Measurements from ENCODE around the gene KCTD11. TPM values are rescaled to one million over a fixed set of nuclear protein-coding genes. Genes with fewer than 3 reads are reported as not detected.
A peak's percentile ranks its signal among the peaks of the same experiment; 100 is the strongest.

The KCTD11 gene
- total RNA-seq, 2 experiments from 2014 or later = 5.0 to 6.1 TPM

DNA sequence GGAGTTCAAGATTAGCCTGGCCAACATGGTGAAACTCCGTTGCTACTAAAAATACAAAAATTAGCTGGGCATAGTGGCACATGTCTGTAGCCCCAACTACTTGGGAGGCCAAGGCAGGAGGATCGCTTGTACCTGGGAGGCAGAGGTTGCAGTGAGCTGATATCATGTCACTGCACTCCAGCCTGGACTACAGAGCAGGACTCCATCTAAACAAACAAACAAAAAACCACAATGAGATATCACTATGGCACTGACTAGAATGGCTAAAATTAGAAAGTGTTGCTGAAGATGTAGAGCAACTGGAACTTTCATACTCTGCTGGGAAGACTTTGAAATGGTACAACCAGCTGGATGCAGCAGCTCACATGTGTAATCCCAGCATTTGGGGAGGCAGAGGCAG, 22.4 kb downstream of the KCTD11 start:
- CTCF ChIA-PET = interaction anchor here (1.3 to 3.0 kb wide), 2 partner anchors 18 to 186 kb away, joined by 6 to 13 read pairs; partner anchors contain the start of gene TMEM95
- Mint-ChIP-seq H3K4me1 (no peaks in the 10 kb centered on the region), H3K27ac (no peak overlapping the region), H3K36me3 (ENCODE audit: low read depth) (no peaks in the 10 kb centered on the region), H3K27me3 (peaks cover 9% of the 10 kb centered on the region), H3K4me3 (no peak overlapping the region), H3K9me3 (ENCODE audit: low read depth) (peaks cover 4% of the 10 kb centered on the region)
- no peak for DNase-seq
- intact Hi-C loops (cut with DNase I, micrococcal nuclease) = no loop called here
- POLR2A ChIA-PET = no interaction called here
- no peak for ATAC-seq

- peaks cover 1% of the 10 kb centered on the region for H3K36me3 Mint-ChIP-seq (ENCODE audit: low read depth)
- ATAC-seq (no peak), DNase-seq (no peak)
- H3K27me3 Mint-ChIP-seq = peaks cover 36% of the 10 kb centered on the region
- H3K27ac Mint-ChIP-seq = no peak overlapping the region
- peaks cover 4% of the 10 kb centered on the region for H3K4me1 Mint-ChIP-seq
- H3K4me3 Mint-ChIP-seq = no peak overlapping the region
- intact Hi-C loops (cut with DNase I, micrococcal nuclease) = no loop called here
- ChIA-PET CTCF (no interaction called here), POLR2A (interaction anchor here (0.7 kb wide), 1 partner anchor 50 kb away, joined by 3 read pairs; no protein-coding TSS in a partner anchor)
- peaks cover 4% of the 10 kb centered on the region for H3K9me3 Mint-ChIP-seq (ENCODE audit: low read depth)
Measured at GRCh38 chr17:7379134-7379533, 27.2 kb downstream of the KCTD11 start.

- POLR2A ChIA-PET = no interaction called here
- DNase-seq = no peak
- Mint-ChIP-seq H3K27ac (no peak overlapping the region), H3K36me3 (ENCODE audit: low read depth) (peaks cover 1% of the 10 kb centered on the region), H3K27me3 (peaks cover 33% of the 10 kb centered on the region), H3K4me3 (no peak overlapping the region), H3K9me3 (ENCODE audit: low read depth) (peaks cover 4% of the 10 kb centered on the region), H3K4me1 (peaks cover 10% of the 10 kb centered on the region)
- ATAC-seq = no peak
- CTCF ChIA-PET = no interaction called here
- intact Hi-C loops (cut with DNase I, micrococcal nuclease) = no loop called here
Measured at GRCh38 chr17:7380321-7380720, 28.4 kb downstream of the KCTD11 start.

GRCh38 chr17:7380855-7381683, 29.1 kb downstream of the KCTD11 start, which contains the start of gene TNK1:
TSS of gene TNK1 (plus strand) at chr17:7381089. CDS start at chr17:7382927, 1,838 bp downstream.
- Mint-ChIP-seq H3K9me3 (ENCODE audit: low read depth) (peaks cover 4% of the 10 kb centered on the region), H3K27ac (no peak within 1 kb of the TSS), H3K4me1 (peaks cover 10% of the 10 kb centered on the region), H3K27me3 (peaks cover 33% of the 10 kb centered on the region), H3K36me3 (ENCODE audit: low read depth) (peaks cover 1% of the 10 kb centered on the region), H3K4me3 (no peak within 1 kb of the TSS)
- no peak for ATAC-seq
- ChIA-PET CTCF (interaction anchor here (1.1 kb wide), 1 partner anchor 25 kb away, joined by 3 read pairs; no protein-coding TSS in a partner anchor), POLR2A (no interaction called here)
- intact Hi-C loops (cut with DNase I, micrococcal nuclease) = no loop called here
- no peak for DNase-seq

DNA sequence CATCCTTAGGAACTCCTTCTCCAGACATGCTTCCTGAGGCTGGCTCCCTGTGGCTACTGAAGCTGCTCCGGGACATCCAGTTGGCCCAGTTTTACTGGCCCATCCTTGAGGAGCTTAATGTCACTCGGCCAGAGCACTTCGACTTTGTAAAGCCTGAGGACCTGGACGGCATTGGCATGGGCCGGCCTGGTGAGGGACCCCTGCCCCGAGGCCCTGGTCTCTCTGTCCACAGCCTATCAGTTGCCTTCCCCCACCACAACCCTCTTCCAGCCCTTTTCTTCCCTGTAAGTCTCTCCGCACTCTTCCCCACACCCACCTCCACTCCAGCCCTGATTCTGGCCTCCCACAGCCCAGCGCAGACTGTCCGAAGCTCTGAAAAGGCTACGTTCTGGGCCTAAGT, 30.9 kb downstream of the KCTD11 start:
- CTCF ChIA-PET = interaction anchor here (1.1 kb wide), 1 partner anchor 178 kb away, joined by 4 read pairs; no protein-coding TSS in a partner anchor
- Mint-ChIP-seq H3K27me3 (peaks cover 31% of the 10 kb centered on the region), H3K9me3 (ENCODE audit: low read depth) (peaks cover 4% of the 10 kb centered on the region), H3K4me3 (no peak overlapping the region), H3K27ac (no peak overlapping the region), H3K4me1 (peaks cover 10% of the 10 kb centered on the region), H3K36me3 (ENCODE audit: low read depth) (peaks cover 3% of the 10 kb centered on the region)
- intact Hi-C loops (cut with DNase I, micrococcal nuclease) = no loop called here
- ATAC-seq (no peak), DNase-seq (no peak)
- POLR2A ChIA-PET = interaction anchor here (0.5 kb wide), 1 partner anchor 13 kb away, joined by 3 read pairs; no protein-coding TSS in a partner anchor

DNA sequence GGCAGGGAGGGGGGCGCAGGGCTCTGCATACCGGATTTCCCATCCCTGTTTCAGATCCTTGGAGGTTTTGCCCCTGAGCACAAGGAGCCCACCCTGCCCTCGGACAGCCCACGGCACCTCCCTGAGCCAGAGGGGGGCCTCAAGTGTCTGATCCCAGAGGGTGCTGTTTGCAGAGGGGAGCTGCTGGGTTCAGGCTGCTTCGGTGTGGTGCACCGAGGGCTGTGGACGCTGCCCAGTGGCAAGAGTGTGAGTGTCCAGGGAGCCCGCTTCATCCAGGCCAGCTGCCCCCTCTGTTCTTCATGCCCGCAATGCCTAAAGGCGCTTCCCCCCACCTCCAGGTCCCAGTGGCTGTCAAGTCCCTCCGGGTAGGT, 31.4 kb downstream of the KCTD11 start:
- no peak for DNase-seq
- Mint-ChIP-seq H3K27ac (no peak overlapping the region), H3K9me3 (ENCODE audit: low read depth) (peaks cover 4% of the 10 kb centered on the region), H3K4me1 (peaks cover 10% of the 10 kb centered on the region), H3K4me3 (peak overlapping the region; percentile 25), H3K36me3 (ENCODE audit: low read depth) (peaks cover 3% of the 10 kb centered on the region), H3K27me3 (peaks cover 31% of the 10 kb centered on the region)
- CTCF ChIA-PET = interaction anchor here (1.1 kb wide), 1 partner anchor 177 kb away, joined by 4 read pairs; no protein-coding TSS in a partner anchor
- intact Hi-C loops (cut with DNase I, micrococcal nuclease) = no loop called here
- POLR2A ChIA-PET = no interaction called here
- no peak for ATAC-seq

- peaks cover 3% of the 10 kb centered on the region for H3K36me3 Mint-ChIP-seq (ENCODE audit: low read depth)
- H3K27me3 Mint-ChIP-seq = peaks cover 31% of the 10 kb centered on the region
- ChIA-PET POLR2A (interaction anchor here (0.6 kb wide), 2 partner anchors 16 to 19 kb away, joined by 3 to 7 read pairs; no protein-coding TSS in a partner anchor), CTCF (interaction anchor here (0.6 to 1.5 kb wide), 3 partner anchors 20 to 30 kb away, joined by 3 to 4 read pairs (median 3); partner anchors contain the start of gene TMEM256)
- ATAC-seq (peak; percentile 97), DNase-seq (peak; percentile 87)
- peak overlapping the region; percentile 70 for H3K27ac Mint-ChIP-seq
- H3K4me1 Mint-ChIP-seq = peaks cover 10% of the 10 kb centered on the region
- H3K4me3 Mint-ChIP-seq = peak overlapping the region; percentile 73
- H3K9me3 Mint-ChIP-seq (ENCODE audit: low read depth) = peaks cover 4% of the 10 kb centered on the region
- intact Hi-C loops (cut with DNase I, micrococcal nuclease) = loop anchor here (1.0 kb wide), 3 partner anchors 10 to 51 kb away; partner anchors contain the start of genes PLSCR3 (in 2 of the 2), TMEM102 (in 1 of the 2) and TMEM256 (in 1 of the 2)
Measured at GRCh38 chr17:7383742-7384488, 32.0 kb downstream of the KCTD11 start.

DNA sequence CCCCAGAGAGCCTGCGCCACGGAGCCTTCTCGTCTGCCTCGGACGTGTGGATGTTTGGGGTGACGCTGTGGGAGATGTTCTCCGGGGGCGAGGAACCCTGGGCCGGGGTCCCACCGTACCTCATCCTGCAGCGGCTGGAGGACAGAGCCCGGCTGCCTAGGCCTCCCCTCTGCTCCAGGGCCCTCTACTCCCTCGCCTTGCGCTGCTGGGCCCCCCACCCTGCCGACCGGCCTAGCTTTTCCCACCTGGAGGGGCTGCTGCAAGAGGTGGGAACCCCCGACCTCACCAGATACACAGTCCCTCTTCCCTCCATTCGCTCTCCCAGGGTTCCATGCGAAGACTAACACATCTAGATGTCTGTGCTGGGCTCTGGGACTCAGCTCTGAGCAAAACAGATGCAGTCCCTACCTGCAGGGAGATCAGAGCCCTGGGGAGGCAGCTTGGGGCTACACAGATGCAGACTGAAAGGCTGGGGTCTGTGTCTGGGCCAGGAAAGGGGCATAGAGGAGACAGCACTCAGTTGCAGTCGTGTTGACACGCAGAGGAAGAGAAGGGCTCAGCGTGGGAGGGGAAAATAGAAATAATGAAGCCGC, 32.6 kb downstream of the KCTD11 start:
- H3K27me3 Mint-ChIP-seq = peaks cover 25% of the 10 kb centered on the region
- DNase-seq = no peak
- intact Hi-C loops (cut with DNase I, micrococcal nuclease) = loop anchor here (1.0 kb wide), 3 partner anchors 10 to 51 kb away; partner anchors contain the start of genes PLSCR3 (in 2 of the 2), TMEM102 (in 1 of the 2) and TMEM256 (in 1 of the 2)
- H3K4me3 Mint-ChIP-seq = peak overlapping the region; percentile 73
- no peaks in the 10 kb centered on the region for H3K9me3 Mint-ChIP-seq (ENCODE audit: low read depth)
- peaks cover 10% of the 10 kb centered on the region for H3K4me1 Mint-ChIP-seq
- CTCF ChIA-PET = interaction anchor here (0.6 to 1.5 kb wide), 3 partner anchors 19 to 31 kb away, joined by 3 to 4 read pairs (median 3); partner anchors contain the start of gene TMEM256
- POLR2A ChIA-PET = interaction anchor here (0.6 kb wide), 1 partner anchor 16 kb away, joined by 7 read pairs; no protein-coding TSS in a partner anchor
- ATAC-seq = no peak
- peak overlapping the region; percentile 70 for H3K27ac Mint-ChIP-seq
- peaks cover 5% of the 10 kb centered on the region for H3K36me3 Mint-ChIP-seq (ENCODE audit: low read depth)

DNA sequence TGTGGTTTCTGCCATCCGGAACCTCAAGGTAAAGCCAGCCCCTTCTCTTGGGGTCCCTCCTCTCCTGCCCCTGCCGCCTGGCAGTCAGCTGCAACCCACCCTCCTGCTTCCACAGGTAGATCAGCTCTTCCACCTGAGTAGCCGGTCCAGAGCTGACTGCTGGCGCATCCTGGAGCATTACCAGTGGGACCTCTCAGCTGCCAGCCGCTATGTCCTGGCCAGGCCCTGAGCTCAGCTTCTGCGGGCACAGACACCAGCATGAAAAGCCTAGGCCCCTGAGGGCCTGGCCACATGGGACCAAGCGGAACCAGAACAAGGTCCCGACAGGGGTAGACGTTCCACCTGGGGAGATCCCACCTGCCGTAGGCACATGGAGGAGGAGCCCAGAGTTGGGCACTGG, 36.9 kb downstream of the KCTD11 start:
- CTCF ChIA-PET = interaction anchor here (0.6 to 0.8 kb wide), 2 partner anchors 20 to 58 kb away, joined by 3 read pairs; no protein-coding TSS in a partner anchor
- Mint-ChIP-seq H3K4me1 (peaks cover 27% of the 10 kb centered on the region), H3K4me3 (no peak overlapping the region), H3K27ac (no peak overlapping the region), H3K36me3 (ENCODE audit: low read depth) (peaks cover 27% of the 10 kb centered on the region), H3K27me3 (no peaks in the 10 kb centered on the region), H3K9me3 (ENCODE audit: low read depth) (no peaks in the 10 kb centered on the region)
- DNase-seq (no peak), ATAC-seq (no peak)
- POLR2A ChIA-PET = interaction anchor here (0.6 kb wide), 1 partner anchor 11 kb away, joined by 6 read pairs; no protein-coding TSS in a partner anchor
- intact Hi-C loops (cut with DNase I, micrococcal nuclease) = no loop called here

GRCh38 chr17:7389924-7390910, 38.3 kb downstream of the KCTD11 start:
- Mint-ChIP-seq H3K27me3 (no peaks in the 10 kb centered on the region), H3K36me3 (ENCODE audit: low read depth) (peaks cover 27% of the 10 kb centered on the region), H3K4me1 (peaks cover 26% of the 10 kb centered on the region), H3K27ac (no peak overlapping the region), H3K9me3 (ENCODE audit: low read depth) (no peaks in the 10 kb centered on the region), H3K4me3 (no peak overlapping the region)
- CTCF ChIA-PET = no interaction called here
- ATAC-seq = no peak
- POLR2A ChIA-PET = no interaction called here
- intact Hi-C loops (cut with DNase I, micrococcal nuclease) = no loop called here
- DNase-seq = no peak

All from activated CD4-positive, alpha-beta T cell treated with anti-CD3 and anti-CD28 coated beads for 36 hours (primary cell).